HG03103 (cell line): ENCODE measurements around the gene EGFR.

Experiments
- ATAC-seq: cut with Tn5 transposase; IDR thresholded peaks from one replicate; pipeline ENCODE4 v1.9.1; 2021; ENCODE audit warnings: low read depth; ENCODE audit not compliant: unreplicated experiment

EGFR gene

GRCh38 chr7:55202150-55202913 is 183.5 kb downstream of the EGFR start:
- no peak for ATAC-seq

- no peak for ATAC-seq
These were observed 184.5 kb downstream of the EGFR start for GRCh38 chr7:55203300-55203699.

GRCh38 chr7:55205124-55205955 is 186.5 kb downstream of the EGFR start:
- no peak for ATAC-seq

GRCh38 chr7:55206235-55207029 is 187.6 kb downstream of the EGFR start:
- no peak for ATAC-seq

GRCh38 chr7:55207436-55208125 is 188.8 kb downstream of the EGFR start:
- no peak for ATAC-seq

GRCh38 chr7:55209366-55209765 is 190.5 kb downstream of the EGFR start:
- ATAC-seq: no peak

- no peak for ATAC-seq
These were observed 191.4 kb downstream of the EGFR start for GRCh38 chr7:55210176-55210575.

GRCh38 chr7:55210716-55211115 is 191.9 kb downstream of the EGFR start:
- no peak for ATAC-seq

GRCh38 chr7:55211726-55212125 is 192.9 kb downstream of the EGFR start:
- no peak for ATAC-seq

- no peak for ATAC-seq
These were observed 193.4 kb downstream of the EGFR start for GRCh38 chr7:55212176-55212575.

GRCh38 chr7:55212838-55213237 is 194.0 kb downstream of the EGFR start:
- no peak for ATAC-seq

GRCh38 chr7:55214707-55215106 is 195.9 kb downstream of the EGFR start:
- ATAC-seq: no peak

GRCh38 chr7:55223023-55223422 is 204.2 kb downstream of the EGFR start:
- no peak for ATAC-seq

GRCh38 chr7:55224111-55224510 is 205.3 kb downstream of the EGFR start:
- ATAC-seq: no peak

GRCh38 chr7:55224810-55225209 is 206.0 kb downstream of the EGFR start:
- no peak for ATAC-seq

- no peak for ATAC-seq
These were observed 211.2 kb downstream of the EGFR start for GRCh38 chr7:55230014-55230413.

GRCh38 chr7:55231736-55232280 is 213.0 kb downstream of the EGFR start:
- no peak for ATAC-seq

GRCh38 chr7:55233001-55233400 is 214.2 kb downstream of the EGFR start:
- no peak for ATAC-seq

GRCh38 chr7:55234408-55234807 is 215.6 kb downstream of the EGFR start:
- no peak for ATAC-seq

GRCh38 chr7:55235115-55235514 is 216.3 kb downstream of the EGFR start:
- ATAC-seq: no peak
